SU-DHL-6 (cell line): Measurements from ENCODE around the gene OMA1.

Experiments used
- H2AFZ ChIP-seq: fragments of 200-600 bp; sonication (generic); 2 replicates; pipeline ENCODE4 v1.6.1; 2014; ENCODE audit warnings: low read depth, mild to moderate bottlenecking, moderate library complexity, mixed read lengths, antibody characterized with exemption, low read length; ENCODE audit not compliant: severe bottlenecking
- H3F3A ChIP-seq: fragments of 200-600 bp; shearing (Covaris generic); 2 replicates; pipeline ENCODE4 v1.6.0; 2016; ENCODE audit warnings: antibody characterized with exemption, mild to moderate bottlenecking; ENCODE audit not compliant: insufficient read depth
- H3K27ac ChIP-seq: fragments of 200-600 bp; sonication (generic); 2 replicates; pipeline ENCODE4 v1.5.1; 2016; ENCODE audit warnings: low read depth, mild to moderate bottlenecking, low read length, moderate library complexity, mixed read lengths
- H3K27me3 ChIP-seq: fragments of 200-600 bp; sonication (generic), shearing (Covaris generic); 2 replicates; pipeline ENCODE4 v1.6.0; 2014; ENCODE audit warnings: mild to moderate bottlenecking, low read length
- H3K36me3 ChIP-seq: fragments of 200-600 bp; sonication (generic); 2 replicates; pipeline ENCODE4 v1.6.1; 2014; ENCODE audit warnings: mild to moderate bottlenecking, low read length, mixed read lengths
- H3K4me2 ChIP-seq: fragments of 300-600, 200-600 bp; shearing (Covaris generic), sonication (generic); 2 replicates; pipeline ENCODE4 v1.6.0; 2014; ENCODE audit warnings: low read length, low read depth, mild to moderate bottlenecking; ENCODE audit not compliant: poor library complexity, severe bottlenecking
- H3K4me3 ChIP-seq: fragments of 200-600 bp; sonication (generic); 2 replicates; pipeline ENCODE4 v1.5.1; 2014; ENCODE audit warnings: antibody characterized with exemption, low read length, mild to moderate bottlenecking, mixed read lengths; ENCODE audit not compliant: insufficient read depth, poor library complexity, severe bottlenecking
- H3K79me2 ChIP-seq: fragments of 200-600 bp; sonication (generic); 2 replicates; pipeline ENCODE4 v1.6.1; 2014; ENCODE audit warnings: mild to moderate bottlenecking, low read length, moderate library complexity; ENCODE audit not compliant: insufficient read depth
- H3K9ac ChIP-seq: fragments of 200-600 bp; sonication (generic); 2 replicates; pipeline ENCODE4 v1.7.0; 2014; ENCODE audit warnings: mild to moderate bottlenecking, low read length
- H3K9me2 ChIP-seq: fragments of 200-600 bp; sonication (generic); replicated peaks from 2 replicates; pipeline ENCODE4 v1.6.1; 2014; ENCODE audit warnings: low read length; ENCODE audit not compliant: insufficient read depth
- H3K9me3 ChIP-seq: fragments of 200-600 bp; sonication (generic); 2 replicates; pipeline ENCODE4 v1.6.1; 2014; ENCODE audit warnings: low read length, mixed read lengths; ENCODE audit not compliant: insufficient read depth
- H4K20me1 ChIP-seq: fragments of 200-600 bp; sonication (generic); 2 replicates; pipeline ENCODE4 v1.6.1; 2014; ENCODE audit warnings: low read depth, mild to moderate bottlenecking, antibody characterized with exemption, low read length, moderate library complexity, mixed read lengths
- EZH2phosphoT487 ChIP-seq: fragments of 200-600 bp; sonication (generic), shearing (Covaris generic); conservative IDR thresholded peaks from 2 replicates; pipeline ENCODE4 v1.6.1; 2018; ENCODE audit warnings: mild to moderate bottlenecking, antibody characterized with exemption, low read length, moderate library complexity, mixed read lengths
- TF ChIP-seq, protein P1 (sequence below): fragments of 200-600 bp; sonication (generic); IDR thresholded peaks from one replicate; pipeline ENCODE4 v1.5.1; 2017; ENCODE audit warnings: antibody characterized with exemption, mild to moderate bottlenecking, low read length, moderate library complexity; ENCODE audit not compliant: insufficient read depth, poor library complexity, severe bottlenecking

The OMA1 gene

GRCh38 chr1:58465176-58465575, 81.3 kb downstream of the OMA1 start:
- TF ChIP-seq, protein P1, sequence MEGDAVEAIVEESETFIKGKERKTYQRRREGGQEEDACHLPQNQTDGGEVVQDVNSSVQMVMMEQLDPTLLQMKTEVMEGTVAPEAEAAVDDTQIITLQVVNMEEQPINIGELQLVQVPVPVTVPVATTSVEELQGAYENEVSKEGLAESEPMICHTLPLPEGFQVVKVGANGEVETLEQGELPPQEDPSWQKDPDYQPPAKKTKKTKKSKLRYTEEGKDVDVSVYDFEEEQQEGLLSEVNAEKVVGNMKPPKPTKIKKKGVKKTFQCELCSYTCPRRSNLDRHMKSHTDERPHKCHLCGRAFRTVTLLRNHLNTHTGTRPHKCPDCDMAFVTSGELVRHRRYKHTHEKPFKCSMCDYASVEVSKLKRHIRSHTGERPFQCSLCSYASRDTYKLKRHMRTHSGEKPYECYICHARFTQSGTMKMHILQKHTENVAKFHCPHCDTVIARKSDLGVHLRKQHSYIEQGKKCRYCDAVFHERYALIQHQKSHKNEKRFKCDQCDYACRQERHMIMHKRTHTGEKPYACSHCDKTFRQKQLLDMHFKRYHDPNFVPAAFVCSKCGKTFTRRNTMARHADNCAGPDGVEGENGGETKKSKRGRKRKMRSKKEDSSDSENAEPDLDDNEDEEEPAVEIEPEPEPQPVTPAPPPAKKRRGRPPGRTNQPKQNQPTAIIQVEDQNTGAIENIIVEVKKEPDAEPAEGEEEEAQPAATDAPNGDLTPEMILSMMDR = no peak
- TF ChIP-seq EZH2phosphoT487 = no peak
- Histone ChIP-seq H3K9me2 (no peaks in the 10 kb centered on the region), H2AFZ (no peak overlapping the region)

GRCh38 chr1:58460469-58460868, 86.1 kb downstream of the OMA1 start:
- Histone ChIP-seq H4K20me1 (no peaks in the 10 kb centered on the region), H2AFZ (no peak overlapping the region), H3K4me2 (no peak overlapping the region), H3K27me3 (no peaks in the 10 kb centered on the region), H3F3A (no peaks in the 10 kb centered on the region), H3K4me3 (no peak overlapping the region), H3K27ac (no peak overlapping the region), H3K79me2 (no peaks in the 10 kb centered on the region), H3K9me2 (no peaks in the 10 kb centered on the region), H3K36me3 (no peaks in the 10 kb centered on the region), H3K9me3 (no peaks in the 10 kb centered on the region), H3K9ac (no peak overlapping the region)
- TF ChIP-seq, protein P1 = no peak
- TF ChIP-seq EZH2phosphoT487 = no peak

More at GRCh38 chr1:58465176-58465575, 81.3 kb downstream of the OMA1 start:
- no peak overlapping the region for H3K4me3 ChIP-seq
- H4K20me1 ChIP-seq = no peaks in the 10 kb centered on the region
- no peak overlapping the region for H3K4me2 ChIP-seq
- H3K27me3 ChIP-seq = no peaks in the 10 kb centered on the region
- H3K79me2 ChIP-seq = no peaks in the 10 kb centered on the region
- no peaks in the 10 kb centered on the region for H3K36me3 ChIP-seq
- H3K9ac ChIP-seq = no peak overlapping the region
- no peaks in the 10 kb centered on the region for H3K9me3 ChIP-seq
- no peak overlapping the region for H3K27ac ChIP-seq
- no peaks in the 10 kb centered on the region for H3F3A ChIP-seq

DNA sequence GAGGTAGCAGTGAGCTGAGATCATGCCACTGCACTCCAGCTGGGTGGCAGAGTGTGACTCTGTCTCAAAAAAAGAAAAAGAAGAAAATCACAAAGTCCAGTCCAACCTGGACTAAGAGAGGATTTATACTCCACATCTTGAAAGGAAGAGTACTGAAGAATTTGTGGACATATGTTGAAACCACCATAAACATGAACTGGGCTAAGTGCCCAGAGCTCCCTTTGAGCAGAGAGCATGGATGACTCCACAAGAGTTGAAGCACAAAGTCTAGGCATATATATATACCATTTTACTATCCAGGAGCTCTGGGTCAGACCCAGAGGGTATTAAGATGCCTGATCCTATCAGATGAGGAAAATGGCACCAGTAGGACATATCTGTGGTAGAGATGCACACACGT, 86.6 kb downstream of the OMA1 start:
- no peak for TF ChIP-seq EZH2phosphoT487
- TF ChIP-seq, protein P1 = no peak

GRCh38 chr1:58457023-58457635, 89.4 kb downstream of the OMA1 start:
- TF ChIP-seq, protein P1 = no peak
- no peak for TF ChIP-seq EZH2phosphoT487
- Histone ChIP-seq H3K4me3 (no peak overlapping the region), H3K4me2 (no peak overlapping the region), H4K20me1 (no peaks in the 10 kb centered on the region), H3K9me2 (no peaks in the 10 kb centered on the region), H3F3A (no peaks in the 10 kb centered on the region), H3K36me3 (no peaks in the 10 kb centered on the region), H3K27me3 (no peaks in the 10 kb centered on the region), H3K9me3 (no peaks in the 10 kb centered on the region), H3K79me2 (no peaks in the 10 kb centered on the region), H3K9ac (no peak overlapping the region), H3K27ac (no peak overlapping the region), H2AFZ (no peak overlapping the region)

More for the DNA sequence above, 86.6 kb downstream of the OMA1 start:
- Histone ChIP-seq H3K79me2 (no peaks in the 10 kb centered on the region), H3K4me2 (no peak overlapping the region), H3K27me3 (no peaks in the 10 kb centered on the region), H2AFZ (no peak overlapping the region), H3F3A (no peaks in the 10 kb centered on the region), H3K36me3 (no peaks in the 10 kb centered on the region), H3K9ac (no peak overlapping the region), H3K4me3 (no peak overlapping the region), H4K20me1 (no peaks in the 10 kb centered on the region), H3K9me2 (no peaks in the 10 kb centered on the region), H3K9me3 (no peaks in the 10 kb centered on the region), H3K27ac (no peak overlapping the region)
